GM12878 (cell line): Measurements from ENCODE around the gene P3R3URF. TPM values are rescaled to one million over a fixed set of nuclear protein-coding genes. Genes with fewer than 3 reads are reported as not detected.

Experiments
- ATAC-seq: fragments of 200-7000 bp; cut with Tn5 transposase; 3 replicates; pipeline ENCODE4 v1.9.1; 2020; ENCODE audit warnings: mild to moderate bottlenecking, moderate library complexity
- BruUV-seq: library from RNA; stranded (reverse); fragments of 400-500 nt; replicated peaks from 2 replicates; lab custom pipeline; 2021; lab: Mats Ljungman, UMichigan
- CTCF ChIA-PET: fragments of 300-600 bp; sonication (Branson Sonifier 250); formaldehyde crosslinking; extraction: SDS; loops from one replicate; lab custom pipeline; 2021; ENCODE audit warnings: inconsistent platforms; lab: Yijun Ruan, JAX
- POLR2A ChIA-PET: fragments of 350-600 bp; formaldehyde crosslinking; extraction: SDS; loops from one replicate; lab custom pipeline; 2021; ENCODE audit warnings: inconsistent platforms; lab: Charles Lee
- RAD21 ChIA-PET: fragments of 300-600 bp; sonication (Branson Sonifier 250); formaldehyde crosslinking; loops from one replicate; lab custom pipeline; 2023; ENCODE audit warnings: antibody characterized with exemption; ENCODE audit not compliant: unreplicated experiment; lab: Charles Lee
- SMC1A ChIA-PET: fragments of 300-600 bp; sonication (Branson Sonifier 250); formaldehyde crosslinking; loops from one replicate; lab custom pipeline; 2023; ENCODE audit not compliant: unreplicated experiment, uncharacterized antibody; lab: Charles Lee
- DNase-seq: peaks from one replicate; pipeline ENCODE4 v3.0.0-alpha.2; 2011; ENCODE audit warnings: low read depth, low spot score
- FAIRE-seq: peaks from 3 replicates; lab custom pipeline; 2011; peaks lifted over from hg19 to GRCh38; lab: Jason Lieb, UNC
- H2AFZ ChIP-seq: 2 replicates; pipeline ENCODE4 v1.6.0; 2011; ENCODE audit warnings: low read depth, low read length, control low read depth; ENCODE audit not compliant: control insufficient read depth
- H3K27ac ChIP-seq: 2 replicates; pipeline ENCODE4 v1.5.1; 2011; ENCODE audit warnings: control low read depth; ENCODE audit not compliant: control insufficient read depth, insufficient read depth
- H3K27me3 ChIP-seq, 2 experiments: replicated peaks in 1 of 2; 2 replicates each; pipeline versions ENCODE4 v1.6.0 to v1.6.1; 2011; ENCODE audit warnings: low read length in 1 of 2; ENCODE audit not compliant: control insufficient read depth in 2 of 2, insufficient read depth in 2 of 2
- H3K36me3 ChIP-seq, 2 experiments: 2 replicates each; pipeline ENCODE4 v1.5.1; 2011; ENCODE audit warnings: low read length in 1 of 2; ENCODE audit not compliant: control insufficient read depth in 2 of 2, insufficient read depth in 2 of 2
- H3K4me1 ChIP-seq: 2 replicates; pipeline ENCODE4 v1.6.1; 2011; ENCODE audit warnings: mild to moderate bottlenecking, low read length, moderate library complexity, mixed read lengths; ENCODE audit not compliant: control insufficient read depth, insufficient read depth
- H3K4me2 ChIP-seq: 2 replicates; pipeline ENCODE4 v1.6.0; 2011; ENCODE audit warnings: control low read depth; ENCODE audit not compliant: control insufficient read depth, insufficient read depth
- H3K4me3 ChIP-seq: fragments of 200-600 bp; sonication (generic); 2 replicates; pipeline ENCODE4 v1.5.1; 2016
- H3K79me2 ChIP-seq: 2 replicates; pipeline ENCODE4 v1.6.0; 2011; ENCODE audit warnings: low read length; ENCODE audit not compliant: control insufficient read depth, insufficient read depth
- H3K9ac ChIP-seq: 2 replicates; pipeline ENCODE4 v1.8.0; 2011; ENCODE audit warnings: low read length, control low read depth, mixed read lengths; ENCODE audit not compliant: control insufficient read depth, insufficient read depth
- H3K9me3 ChIP-seq: replicated peaks from 3 replicates; pipeline ENCODE4 v1.5.1; 2011; ENCODE audit warnings: mild to moderate bottlenecking, low read length; ENCODE audit not compliant: control insufficient read depth, insufficient read depth
- H4K20me1 ChIP-seq: 2 replicates; pipeline ENCODE4 v1.6.0; 2011; ENCODE audit not compliant: control insufficient read depth, insufficient read depth
- CEBPB ChIP-seq, 2 experiments: fragments of 150-350 bp in 1 of 2; IDR thresholded peaks; 2 replicates each; pipeline ENCODE4 v1.6.1; 2012 to 2014; ENCODE audit warnings: low read depth in 2 of 2, low read length in 2 of 2, borderline replicate concordance in 1 of 2, inconsistent platforms in 1 of 2
- EP300 ChIP-seq, 2 experiments: fragments of 150-350 bp in 1 of 2; IDR thresholded peaks; 2 replicates each; pipeline ENCODE4 v1.6.1; 2011 to 2012; ENCODE audit warnings: low read depth in 2 of 2, low read length in 2 of 2, borderline replicate concordance in 1 of 2, improper control_type of control experiment in 1 of 2, inconsistent platforms in 1 of 2; ENCODE audit not compliant: control insufficient read depth in 1 of 2
- FOXM1 ChIP-seq: IDR thresholded peaks from 2 replicates; pipeline ENCODE4 v1.6.1; 2012; ENCODE audit warnings: low read depth, mild to moderate bottlenecking, inconsistent platforms, low read length, moderate library complexity
- KLF5 ChIP-seq: fragments of 450-650 bp; IDR thresholded peaks from 2 replicates; pipeline ENCODE4 v1.6.1; 2014; ENCODE audit warnings: mild to moderate bottlenecking; ENCODE audit not compliant: partially characterized antibody
- MLLT1 ChIP-seq: fragments of 450-650 bp; IDR thresholded peaks from 2 replicates; pipeline ENCODE4 v1.6.1; 2016; ENCODE audit warnings: mild to moderate bottlenecking
- NR2F1 ChIP-seq: fragments of 450-650 bp; conservative IDR thresholded peaks from 2 replicates; pipeline ENCODE4 v1.6.1; 2017; ENCODE audit warnings: mild to moderate bottlenecking
- POLR2A ChIP-seq: IDR thresholded peaks from 2 replicates; pipeline ENCODE4 v1.6.1; 2011; ENCODE audit warnings: low read depth, mild to moderate bottlenecking, low read length
- RAD51 ChIP-seq: fragments of 450-650 bp; IDR thresholded peaks from 2 replicates; pipeline ENCODE4 v1.6.1; 2016; ENCODE audit warnings: moderate library complexity, mild to moderate bottlenecking, inconsistent platforms
- RFX5 ChIP-seq: IDR thresholded peaks from 2 replicates; pipeline ENCODE4 v1.6.1; 2011; ENCODE audit warnings: low read depth, low read length, improper control_type of control experiment
- SMAD1 ChIP-seq: fragments of 450-650 bp; IDR thresholded peaks from 2 replicates; pipeline ENCODE4 v1.6.1; 2018; ENCODE audit warnings: mild to moderate bottlenecking, low read depth; ENCODE audit not compliant: partially characterized antibody
- SMAD5 ChIP-seq: IDR thresholded peaks from 2 replicates; pipeline ENCODE4 v1.6.1; 2016; ENCODE audit warnings: antibody characterized with exemption, low read depth
- SMC3 ChIP-seq: IDR thresholded peaks from 2 replicates; pipeline ENCODE4 v1.6.1; 2011; ENCODE audit warnings: low read length, improper control_type of control experiment, borderline replicate concordance
- SREBF2 ChIP-seq: IDR thresholded peaks from 2 replicates; pipeline ENCODE4 v1.6.1; 2012; ENCODE audit warnings: mild to moderate bottlenecking, low read length
- WGBS: methylation state at CpG from one replicate; pipeline ENCODE4 v1.1.6; 2016; ENCODE audit warnings: low lambda C conversion rate; ENCODE audit not compliant: insufficient replicate concordance, insufficient coverage; ENCODE audit errors: missing lambda C conversion rate; 5-methylcytosine and 5-hydroxymethylcytosine counted together
- in situ Hi-C: fragments of 300-500 bp; cut with MboI; formaldehyde crosslinking; loops from 9 replicates; pipeline ENCODE4 v1.14.3; 2018; ENCODE audit warnings: mixed read lengths
- intact Hi-C: fragments of 100-400 bp; cut with micrococcal nuclease; formaldehyde crosslinking; loops from one replicate; pipeline ENCODE4 v1.14.2; 2022; ENCODE audit not compliant: unreplicated experiment
- polyA plus RNA-seq, 11 experiments: library from polyadenylated mRNA; depleted of rRNA in 4 of 11; unstranded in 6 of 11; stranded (reverse) in 5 of 11; fragments of >200 nt; fragmentation: Nextera tagmentation in 4 of 11; fragmentation: Illumina TruSeq in 1 of 11; extraction: Ambion mirVana in 4 of 11; extraction: Trizol in 1 of 11; gene quantifications; 1 replicate in 1 of 11; 2 replicates in 10 of 11; pipeline versions ENCODE4 v1.2.1 to v1.2.3, GENCODE V29; 2011 to 2016; ENCODE audit warnings: inconsistent platforms in 2 of 11, missing spikeins in 2 of 11, low read depth in 1 of 11
- total RNA-seq, 4 experiments: library from RNA; depleted of rRNA in 3 of 4; stranded (reverse); fragments of >200 nt in 3 of 4; fragmentation: Illumina TruSeq in 1 of 4; extraction: Trizol in 1 of 4; gene quantifications; 2 replicates each; pipeline versions ENCODE4 v1.2.1 to v1.2.3, GENCODE V29; 2013 to 2021
- TF ChIP-seq, protein P1 (sequence below): IDR thresholded peaks from 2 replicates; pipeline ENCODE4 v1.6.1; 2011; ENCODE audit warnings: low read depth, mild to moderate bottlenecking, low read length, moderate library complexity, borderline replicate concordance; ENCODE audit errors: extremely low read depth
- TF ChIP-seq, protein P2 (sequence below): IDR thresholded peaks from 2 replicates; pipeline ENCODE4 v1.6.1; 2012; ENCODE audit warnings: low read depth, low read length, improper control_type of control experiment

The P3R3URF gene
- total and polyA plus RNA-seq, 10 of the 15 experiments (the other 5 are each of a cell fraction or from before 2014, with no cell fraction given): not detected

- TF ChIP-seq RFX5 (no peak), POLR2A (no peak)
Observed at GRCh38 chr1:46197560-46197963, 21.3 kb upstream of the P3R3URF start (continued).

DNA sequence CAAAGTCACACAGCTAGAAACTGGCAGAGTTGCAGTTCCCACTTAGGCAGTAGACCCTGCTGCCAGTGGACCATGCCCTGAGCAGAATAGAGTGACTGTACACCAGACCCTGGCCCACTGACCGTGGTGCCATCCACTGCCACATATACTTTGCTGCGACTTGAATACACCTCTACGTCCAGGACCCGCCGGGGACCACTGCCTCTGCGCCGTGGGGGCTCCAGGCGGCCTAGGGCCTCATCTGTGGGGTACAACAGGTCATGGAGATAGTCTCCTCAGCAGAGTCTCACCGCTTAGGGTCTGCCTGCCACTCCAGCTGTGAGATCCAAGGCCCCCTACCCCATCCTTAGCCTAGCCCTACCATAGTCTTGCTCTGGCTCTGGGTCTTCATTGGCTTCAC is 20.3 kb upstream of the P3R3URF start:
- no peak overlapping the region for H2AFZ ChIP-seq
- intact Hi-C loops: no loop called here
- in situ Hi-C loops: no loop called here
- CTCF ChIA-PET: interaction anchor here (3.9 kb wide), 1 partner anchor 14 kb away, joined by 30 read pairs; no protein-coding TSS in a partner anchor
- H3K4me2 ChIP-seq: peak overlapping the region; percentile 70; the same call in 1 of the 2 replicates
- RAD21 ChIA-PET: no interaction called here
- DNase-seq (no peak), ATAC-seq (no peak), FAIRE-seq (no peak)
- H3K36me3 ChIP-seq: peaks cover 5 to 7% of the 10 kb centered on the region in 2 experiments; a peak in 3 of 4 replicates
- BruUV-seq: no TSS peak
- peaks cover 6% of the 10 kb centered on the region for H3K79me2 ChIP-seq
- POLR2A ChIA-PET: interaction anchor here (1.0 kb wide), 1 partner anchor 12 kb away, joined by 3 read pairs; no protein-coding TSS in a partner anchor
- H4K20me1 ChIP-seq: no peaks in the 10 kb centered on the region
- WGBS: 96% methylated on average over 9 of the region's 9 CpGs
- no peak for TF ChIP-seq SMC3
- TF ChIP-seq CEBPB (IDR thresholded peaks at IDR 0.05; ENCODE audit: borderline replicate concordance in 1 of 2, low read depth in 2 of 2, low read length in 2 of 2): no peak
- TF ChIP-seq KLF5: no peak
- no peak for TF ChIP-seq MLLT1
- TF ChIP-seq NR2F1: no peak
- no peak for TF ChIP-seq RAD51
- TF ChIP-seq SMAD5: no peak
- no peak for TF ChIP-seq EP300 (IDR thresholded peaks at IDR 0.05; ENCODE audit: borderline replicate concordance in 1 of 2, control insufficient read depth in 1 of 2, low read depth in 2 of 2, low read length in 2 of 2)
- TF ChIP-seq, protein P1, sequence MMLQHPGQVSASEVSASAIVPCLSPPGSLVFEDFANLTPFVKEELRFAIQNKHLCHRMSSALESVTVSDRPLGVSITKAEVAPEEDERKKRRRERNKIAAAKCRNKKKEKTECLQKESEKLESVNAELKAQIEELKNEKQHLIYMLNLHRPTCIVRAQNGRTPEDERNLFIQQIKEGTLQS: no peak
- TF ChIP-seq SMAD1: no peak
- TF ChIP-seq, protein P2, sequence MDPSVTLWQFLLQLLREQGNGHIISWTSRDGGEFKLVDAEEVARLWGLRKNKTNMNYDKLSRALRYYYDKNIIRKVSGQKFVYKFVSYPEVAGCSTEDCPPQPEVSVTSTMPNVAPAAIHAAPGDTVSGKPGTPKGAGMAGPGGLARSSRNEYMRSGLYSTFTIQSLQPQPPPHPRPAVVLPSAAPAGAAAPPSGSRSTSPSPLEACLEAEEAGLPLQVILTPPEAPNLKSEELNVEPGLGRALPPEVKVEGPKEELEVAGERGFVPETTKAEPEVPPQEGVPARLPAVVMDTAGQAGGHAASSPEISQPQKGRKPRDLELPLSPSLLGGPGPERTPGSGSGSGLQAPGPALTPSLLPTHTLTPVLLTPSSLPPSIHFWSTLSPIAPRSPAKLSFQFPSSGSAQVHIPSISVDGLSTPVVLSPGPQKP: no peak
- no peak for TF ChIP-seq SREBF2
- no peak for TF ChIP-seq FOXM1
- H3K27me3 ChIP-seq: no peaks in the 10 kb centered on the region
- SMC1A ChIA-PET: no interaction called here
- no peak overlapping the region for H3K27ac ChIP-seq
- no peak overlapping the region for H3K4me3 ChIP-seq
- peaks cover 6% of the 10 kb centered on the region for H3K4me1 ChIP-seq
- no peaks in the 10 kb centered on the region for H3K9me3 ChIP-seq
- H3K9ac ChIP-seq: no peak overlapping the region
